ENCODE data around the gene PPM1L.

PPM1L gene

GRCh38 chr3:160810362-160811236 is 54.6 kb downstream of the PPM1L start:
- no peak for DNase-seq

- no peak for DNase-seq
Measured at GRCh38 chr3:160811237-160811548, 55.2 kb downstream of the PPM1L start.

DNA sequence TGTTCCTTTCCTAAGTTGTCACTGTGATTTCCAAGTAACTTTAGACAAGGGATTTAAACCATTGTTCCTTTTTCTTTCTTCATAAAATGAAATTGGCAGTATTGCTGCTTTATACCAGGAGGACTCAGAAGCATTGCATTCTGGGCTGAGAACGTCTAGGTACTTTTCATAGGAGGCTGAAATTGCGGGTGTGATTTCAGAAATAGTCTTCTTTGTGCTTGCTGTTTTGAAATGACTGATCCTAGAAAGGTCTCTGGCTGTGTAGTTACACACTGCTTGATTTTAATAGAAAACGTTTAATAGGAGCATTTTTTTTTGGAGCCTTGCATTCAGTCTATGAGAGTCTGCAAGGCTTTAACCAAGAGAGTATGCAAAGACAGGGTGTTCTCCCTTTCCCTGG is 56.3 kb downstream of the PPM1L start:
- DNase-seq, result no peak

DNA sequence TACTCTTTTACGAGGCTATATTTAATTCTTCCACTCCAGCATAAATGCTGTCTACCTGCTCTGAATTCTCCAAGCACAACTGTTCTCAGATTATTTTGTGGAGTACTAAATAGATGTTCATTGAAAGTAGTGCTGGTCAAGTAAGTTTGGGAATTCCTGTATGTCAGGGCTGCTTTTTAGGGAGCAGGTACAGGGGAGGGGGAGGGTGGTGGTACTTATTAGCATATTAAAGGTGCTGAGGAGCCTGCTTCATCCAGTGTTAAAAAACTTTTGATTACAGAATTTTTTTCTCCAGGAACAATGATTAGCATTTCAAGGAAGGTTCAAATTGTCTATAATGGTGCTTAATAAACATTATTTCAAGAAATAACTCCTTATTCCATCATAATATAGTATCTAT is 59.2 kb downstream of the PPM1L start:
- DNase-seq, result no peak

DNA sequence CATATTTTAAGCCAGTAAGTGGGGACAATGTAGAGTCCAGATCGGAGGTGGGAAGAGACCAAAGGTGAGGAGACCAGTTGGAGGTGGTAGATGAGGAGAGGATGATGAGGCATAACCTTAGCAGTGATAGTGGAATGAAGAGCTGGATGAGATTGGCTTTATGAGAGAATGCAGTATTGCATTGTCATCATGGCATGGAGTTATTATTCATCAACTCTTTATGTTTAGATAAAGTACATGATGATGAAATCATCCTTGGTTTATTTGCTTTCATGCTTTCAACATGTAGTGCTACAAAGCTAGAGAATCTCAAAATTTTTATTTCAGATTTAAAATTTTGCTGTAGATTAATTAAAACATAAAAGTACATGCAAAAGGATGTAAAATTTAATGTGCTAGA is 64.0 kb downstream of the PPM1L start:
- DNase-seq, result no peak

- no peak for DNase-seq
Measured at GRCh38 chr3:160820430-160820829, 64.4 kb downstream of the PPM1L start.

DNA sequence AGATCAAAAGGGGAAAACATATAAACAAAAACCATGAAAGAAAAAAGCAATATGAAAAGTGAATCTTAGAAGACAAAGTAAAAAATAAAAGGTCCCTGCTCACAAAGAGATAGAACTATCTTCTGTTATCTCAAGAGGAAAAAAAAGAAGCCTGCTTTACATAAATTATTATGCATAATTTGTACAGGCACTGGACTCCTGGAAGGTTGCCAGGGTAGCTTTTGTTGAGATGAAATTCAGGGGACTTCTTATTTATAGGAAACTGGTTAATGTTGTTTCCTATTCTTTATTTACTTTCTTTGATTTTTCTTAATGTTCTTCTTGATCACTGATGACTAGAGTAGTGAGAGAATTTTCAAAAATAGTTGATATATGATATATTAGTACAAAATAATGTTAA is 66.9 kb downstream of the PPM1L start:
- no peak for DNase-seq

- no peak for DNase-seq
Measured at GRCh38 chr3:160825311-160825800, 69.3 kb downstream of the PPM1L start.

GRCh38 chr3:160826408-160826807 is 70.4 kb downstream of the PPM1L start:
- no peak for DNase-seq

- DNase-seq, result no peak
Measured at GRCh38 chr3:160826991-160827390, 71.0 kb downstream of the PPM1L start.

DNA sequence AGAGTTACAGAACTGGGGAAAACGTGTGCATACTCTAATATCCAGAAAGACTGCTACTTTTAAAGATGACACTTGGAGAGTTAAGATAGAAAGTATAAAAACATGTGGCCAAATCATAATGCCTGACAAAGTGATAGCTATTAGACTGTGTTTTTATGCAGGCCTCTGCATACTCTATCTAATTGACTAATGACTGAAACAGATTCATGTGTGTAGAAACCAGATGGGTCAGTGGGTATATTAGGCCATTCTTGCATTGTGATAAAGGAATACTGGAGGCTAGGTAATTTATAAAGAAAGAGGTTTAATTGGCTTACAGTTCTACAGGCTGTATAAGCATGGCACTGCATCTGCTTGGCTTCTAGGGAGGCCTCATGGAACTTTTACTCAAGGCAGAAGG is 71.5 kb downstream of the PPM1L start:
- DNase-seq, result no peak

DNA sequence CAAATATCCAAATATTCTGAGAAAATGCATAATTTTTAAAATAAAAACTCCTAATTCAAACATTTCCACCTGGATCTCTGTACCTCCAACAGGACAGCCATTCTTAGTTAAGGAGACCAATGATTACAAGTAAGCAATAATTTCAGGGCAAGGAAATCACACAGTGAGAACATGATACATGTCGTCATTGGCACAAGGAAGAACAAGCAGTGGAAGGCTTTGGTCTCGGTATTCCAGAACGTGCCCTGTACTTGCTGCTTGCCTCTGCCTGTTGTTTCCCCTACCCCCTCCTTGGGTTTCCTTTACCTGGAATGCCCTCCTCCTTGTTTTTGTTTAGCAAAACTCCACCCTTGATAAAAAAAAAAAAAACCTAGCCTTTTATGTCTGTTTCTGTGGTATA is 72.8 kb downstream of the PPM1L start:
- DNase-seq, result no peak

GRCh38 chr3:160829486-160830009 is 73.5 kb downstream of the PPM1L start:
- DNase-seq, result no peak

GRCh38 chr3:160830796-160831195 is 74.8 kb downstream of the PPM1L start:
- DNase-seq, result no peak

DNA sequence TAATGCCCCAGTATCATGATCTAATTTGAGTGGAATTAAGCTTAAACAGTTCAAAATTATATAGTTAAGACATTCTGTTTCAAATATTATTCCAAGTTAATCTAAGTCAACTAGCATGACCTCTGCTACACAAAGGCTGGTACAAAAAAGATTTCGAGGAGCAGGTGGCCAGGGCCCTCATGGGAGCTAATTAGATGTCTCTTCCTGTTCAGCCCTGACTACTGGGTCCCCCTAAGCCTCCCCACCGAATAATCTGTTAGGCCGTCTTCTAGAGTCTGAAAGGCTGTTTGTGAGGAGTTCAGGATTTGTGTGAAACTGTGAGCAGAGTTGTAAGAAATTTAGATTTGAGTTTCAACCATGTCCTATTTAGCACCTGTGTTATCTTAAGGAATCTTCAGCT is 75.4 kb downstream of the PPM1L start:
- DNase-seq, result no peak

GRCh38 chr3:160837394-160837980 is 81.5 kb downstream of the PPM1L start:
- DNase-seq, result no peak

DNA sequence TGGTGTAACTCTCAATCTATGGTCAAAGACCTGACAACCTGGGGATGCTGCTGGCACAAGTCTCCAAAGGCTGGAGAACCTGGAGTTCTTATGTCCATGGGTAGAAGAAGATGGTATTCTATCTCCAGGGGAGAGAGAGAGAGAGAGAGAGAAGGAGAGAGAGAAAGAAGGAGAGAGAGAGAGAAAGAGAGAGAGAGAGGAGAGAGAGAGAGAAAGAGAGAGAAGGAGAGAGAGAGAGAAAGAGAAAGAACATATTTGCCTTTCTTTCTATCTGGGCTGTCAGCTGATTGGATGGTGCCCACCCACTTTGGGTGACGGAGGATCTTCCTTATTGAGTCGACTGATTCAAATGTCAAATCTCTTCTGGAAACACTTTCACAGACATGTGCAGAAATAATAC is 84.6 kb downstream of the PPM1L start:
- DNase-seq, result no peak

DNA sequence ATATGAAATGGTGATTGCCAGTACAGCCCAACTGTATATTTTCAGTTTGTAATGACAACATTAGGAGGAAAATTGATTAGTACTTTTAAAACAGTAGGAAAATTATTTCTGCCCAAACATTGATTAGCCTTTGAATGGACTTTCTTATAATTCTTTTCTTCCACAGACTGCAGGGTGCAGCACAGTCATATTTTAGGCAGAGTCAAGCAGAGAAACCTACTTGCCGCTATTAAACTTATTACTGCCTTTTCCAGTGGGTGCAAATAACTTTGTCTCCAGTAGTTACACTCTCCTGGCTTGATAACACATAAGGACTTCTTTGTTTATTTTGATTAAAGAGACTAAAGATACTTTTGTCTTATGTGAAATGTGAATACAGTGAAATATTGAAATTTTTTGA is 85.4 kb downstream of the PPM1L start:
- DNase-seq, result no peak

GRCh38 chr3:160842021-160843005 is 86.3 kb downstream of the PPM1L start:
- DNase-seq, result no peak

- no peak for DNase-seq
Measured at GRCh38 chr3:160851629-160852210, 95.7 kb downstream of the PPM1L start.

DNA sequence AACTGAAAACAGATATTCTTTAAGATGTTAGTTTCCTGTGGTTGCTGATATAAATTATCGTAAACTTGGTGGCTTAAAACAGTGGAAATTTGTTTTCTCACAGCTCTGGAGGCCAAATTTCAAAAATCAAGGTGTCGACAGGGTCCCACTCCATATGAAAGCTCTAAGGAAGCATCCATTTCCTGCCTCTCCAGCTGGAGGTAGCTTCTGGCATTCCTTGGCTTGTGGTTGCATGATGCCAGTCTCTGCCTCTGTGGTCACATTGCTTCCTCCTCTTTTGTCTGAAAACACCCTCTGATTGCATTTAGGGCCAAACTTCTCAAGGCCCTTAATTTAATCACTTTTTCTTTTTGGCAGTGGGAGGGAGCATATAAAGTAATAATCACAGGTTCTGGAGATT is 96.8 kb downstream of the PPM1L start:
- no peak for DNase-seq

GRCh38 chr3:160856450-160856849 is 100.4 kb downstream of the PPM1L start:
- no peak for DNase-seq
